Keratinocyte (primary cell): ENCODE data around the gene BAHD1.

Experiments used
- CTCF ChIP-seq, 3 experiments: IDR thresholded peaks in 1 of 3; conservative IDR thresholded peaks in 1 of 3; optimal IDR thresholded peaks in 1 of 3; 2 replicates in 2 of 3; 3 replicates in 1 of 3; pipeline versions ENCODE3 to v1.5.1; 2011; ENCODE audit warnings: low read length in 3 of 3, mild to moderate bottlenecking in 3 of 3, moderate library complexity in 2 of 3, control low read depth in 1 of 3, inconsistent platforms in 1 of 3; ENCODE audit not compliant: insufficient read depth in 2 of 3; ENCODE audit errors: extremely low read depth in 1 of 3
- EZH2 ChIP-seq: IDR thresholded peaks from one replicate; pipeline ENCODE4 v1.6.1; 2012; ENCODE audit warnings: inconsistent platforms, mild to moderate bottlenecking, low read length, moderate library complexity

GRCh38 chr15:40489274-40490175, 48.8 kb downstream of the BAHD1 start:
- TF ChIP-seq CTCF (optimal IDR thresholded peaks at IDR 0.05 in 1 of 3, IDR thresholded peaks at IDR 0.05 in 1 of 3, conservative IDR thresholded peaks at IDR 0.05 in 1 of 3; ENCODE audit: extremely low read depth in 1 of 3, insufficient read depth in 2 of 3, low read length in 3 of 3) (no peak), EZH2 (no peak)
